Activated CD4-positive, alpha-beta T cell treated with anti-CD3 and anti-CD28 coated beads for 48 hours (primary cell): Measurements from ENCODE around the gene AGR3.
"Not testable (repeated sequence)": the region's sequence is repeated elsewhere in the genome, so short reads cannot be mapped to it uniquely, and the experiment has no call there.

Source experiments
- DNase-seq: peaks from one replicate; pipeline ENCODE4 v3.0.0-alpha.2; 2020

The AGR3 gene

GRCh38 chr7:16889851-16890415 lies 8.2 kb upstream of the AGR3 start:
- no peak for DNase-seq

- DNase-seq: no peak
Observed at GRCh38 chr7:16889305-16889704, 7.5 kb upstream of the AGR3 start.

DNA sequence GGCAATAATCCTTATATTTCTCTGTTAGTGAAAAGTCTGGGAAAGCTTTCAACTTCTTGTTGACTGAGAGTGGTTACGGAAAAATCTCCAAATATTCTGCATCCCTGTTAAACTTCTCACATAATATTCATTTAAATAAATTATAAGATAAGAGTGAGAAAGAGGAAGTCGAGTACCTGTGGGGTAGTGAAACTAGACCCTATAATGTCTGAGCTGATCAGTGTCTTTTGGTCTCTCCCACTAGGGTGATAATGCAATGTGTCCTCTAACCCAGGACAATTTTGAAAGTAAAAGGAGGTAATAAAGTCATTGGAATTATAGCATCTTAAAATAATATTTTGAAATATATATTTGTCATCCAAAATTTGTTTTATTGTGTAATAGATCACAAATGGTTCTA lies 2.1 kb upstream of the AGR3 start:
- DNase-seq: no peak

- DNase-seq: no peak
Observed at GRCh38 chr7:16880554-16880953, 1.2 kb downstream of the AGR3 start.

GRCh38 chr7:16879181-16879580 lies 2.6 kb downstream of the AGR3 start:
- DNase-seq: no peak

- DNase-seq: no peak
Observed at GRCh38 chr7:16875861-16876260, 5.9 kb downstream of the AGR3 start.

GRCh38 chr7:16874066-16874465 lies 7.7 kb downstream of the AGR3 start:
- no peak for DNase-seq

- DNase-seq: no peak
Observed at GRCh38 chr7:16867328-16867727, 14.5 kb downstream of the AGR3 start.

DNA sequence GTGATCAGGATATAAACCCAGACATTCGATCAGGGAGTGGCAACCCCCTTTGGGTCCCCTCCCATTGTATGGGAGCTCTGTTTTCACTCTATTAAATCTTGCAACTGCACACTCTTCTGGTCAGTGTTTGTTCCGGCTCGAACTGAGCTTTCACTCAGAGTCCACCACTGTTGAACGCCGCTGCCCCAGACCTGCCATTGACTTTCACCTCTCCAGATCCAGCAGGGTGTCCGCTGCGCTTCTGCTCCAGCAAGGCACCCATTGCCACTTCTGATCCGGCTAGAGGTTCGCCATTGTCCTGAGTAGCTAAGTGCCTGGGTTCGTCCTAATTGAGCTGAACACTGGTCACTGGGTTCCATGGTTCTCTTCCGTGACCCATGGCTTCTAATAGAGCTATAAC lies 28.6 kb downstream of the AGR3 start:
- not testable (repeated sequence) for DNase-seq

DNA sequence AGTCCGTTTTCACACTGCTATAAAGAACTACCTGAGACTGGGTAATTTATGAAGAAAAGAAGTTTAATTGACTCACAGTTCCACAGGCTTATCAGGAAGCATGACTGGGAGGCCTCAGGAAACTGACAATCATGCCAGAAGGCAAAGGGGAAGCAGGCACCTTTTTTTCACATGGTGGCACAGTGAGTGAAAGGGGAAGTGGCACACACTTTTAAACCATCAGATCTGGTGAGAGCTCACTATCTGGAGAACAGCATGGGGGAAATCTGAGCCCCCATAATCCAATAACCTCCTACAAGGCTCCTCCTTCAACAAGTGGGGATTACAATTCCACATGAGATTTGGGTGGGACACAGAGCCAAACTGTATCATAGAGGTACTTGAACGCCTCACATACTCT lies 30.0 kb downstream of the AGR3 start:
- DNase-seq: no peak

- DNase-seq: no peak
Observed at GRCh38 chr7:16850614-16851466, 30.9 kb downstream of the AGR3 start.

GRCh38 chr7:16849296-16850148 lies 32.3 kb downstream of the AGR3 start:
- no peak for DNase-seq

- no peak for DNase-seq
Observed at GRCh38 chr7:16847381-16847860, 34.4 kb downstream of the AGR3 start.

- DNase-seq: no peak
Observed at GRCh38 chr7:16846601-16847165, 35.1 kb downstream of the AGR3 start.

GRCh38 chr7:16845746-16846145 lies 36.0 kb downstream of the AGR3 start:
- no peak for DNase-seq

- DNase-seq: no peak
Observed at GRCh38 chr7:16841681-16842080, 40.1 kb downstream of the AGR3 start.

DNA sequence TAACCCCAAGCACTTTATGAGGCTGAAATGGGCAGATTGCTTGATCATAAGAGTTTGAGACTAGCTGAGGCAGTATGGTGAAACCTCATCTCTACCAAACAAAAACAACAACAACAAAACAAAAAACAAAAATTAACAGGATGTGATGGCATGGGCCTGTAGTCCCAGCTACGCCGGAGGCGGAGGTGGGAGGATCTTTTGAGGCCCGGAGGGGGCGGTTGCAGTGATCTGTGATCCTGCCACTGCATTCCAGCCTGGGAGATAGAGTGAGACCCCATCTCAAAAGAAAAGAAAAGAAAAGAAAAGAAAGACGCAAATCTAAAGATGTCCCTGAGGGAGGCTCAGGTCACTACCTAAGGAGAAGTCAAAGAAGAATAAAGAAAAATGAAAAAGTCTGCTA lies 41.7 kb downstream of the AGR3 start:
- DNase-seq: no peak

DNA sequence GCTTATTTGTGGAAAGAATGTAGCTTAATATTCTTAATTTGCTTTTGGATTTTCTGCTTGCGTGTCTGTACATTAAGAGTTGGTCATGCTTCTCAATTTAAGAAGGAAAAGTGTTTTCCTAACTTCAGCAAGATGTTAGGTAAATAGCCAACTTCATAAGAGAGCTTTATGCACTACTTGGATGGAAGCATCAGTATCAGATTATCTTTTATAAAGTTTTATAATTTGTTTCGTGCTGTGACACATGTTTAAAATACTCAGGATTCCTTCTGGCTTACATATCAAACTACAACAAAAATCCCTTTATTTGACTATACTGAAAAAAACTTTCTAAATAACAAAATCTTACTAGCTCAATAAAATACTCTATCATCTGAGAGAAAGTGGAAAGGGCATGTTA lies 42.1 kb downstream of the AGR3 start:
- DNase-seq: no peak

DNA sequence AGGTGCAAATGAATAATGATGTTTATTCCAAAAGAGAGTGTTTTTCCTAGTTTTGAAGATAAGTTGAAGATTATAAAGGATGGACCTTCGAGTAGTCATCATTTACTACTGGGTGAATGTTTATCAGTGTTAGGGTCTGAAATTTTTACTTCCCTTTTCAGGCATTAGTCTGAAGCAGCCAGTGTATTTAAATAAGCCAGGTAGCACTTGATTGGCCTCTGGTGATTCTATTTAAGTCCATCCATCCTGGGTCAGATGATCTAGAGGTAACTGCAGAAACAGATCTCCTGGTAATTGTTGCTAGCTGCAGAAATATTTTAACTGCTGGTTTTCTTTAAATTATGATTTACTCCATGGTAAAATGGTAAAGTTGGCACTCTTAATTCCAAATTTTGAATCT lies 42.9 kb downstream of the AGR3 start:
- no peak for DNase-seq

DNA sequence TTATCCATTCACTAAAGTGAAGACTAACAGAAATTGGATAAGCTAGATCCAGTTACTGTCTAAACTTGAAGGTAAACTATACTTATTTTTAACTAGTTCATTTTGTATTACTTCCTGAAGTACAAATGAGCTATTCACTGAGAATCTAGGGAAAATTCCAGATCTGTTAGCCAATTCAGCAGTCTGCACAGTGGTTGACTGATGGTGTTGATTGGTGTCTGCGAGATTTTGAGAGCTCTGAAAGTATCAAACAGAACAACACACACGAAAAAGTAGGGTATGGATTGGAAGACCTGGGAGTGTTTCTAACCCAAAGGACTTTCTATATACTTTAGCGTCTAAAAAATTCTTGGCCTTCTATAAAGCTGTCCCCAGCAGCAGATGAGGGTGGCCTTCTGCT lies 43.4 kb downstream of the AGR3 start:
- no peak for DNase-seq

- DNase-seq: no peak
Observed at GRCh38 chr7:16836481-16836880, 45.3 kb downstream of the AGR3 start.

DNA sequence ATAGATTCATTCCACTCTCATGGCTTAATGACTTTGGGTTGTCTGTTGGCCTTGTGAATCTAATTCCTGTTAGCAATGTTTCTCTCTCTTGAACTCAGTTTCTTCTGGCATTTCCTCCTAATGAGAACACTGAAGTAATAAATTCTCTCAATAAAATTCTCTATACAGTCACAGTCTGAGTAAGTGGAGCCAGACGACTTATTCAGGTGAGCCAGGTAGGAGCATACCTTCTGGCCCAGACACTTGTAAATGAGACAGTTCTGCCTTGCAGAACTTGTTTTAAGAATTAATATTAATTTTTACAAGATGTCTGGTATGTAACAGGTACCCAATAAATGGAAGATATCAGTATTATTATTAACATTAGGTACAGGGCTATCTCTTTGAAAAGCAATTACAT lies 48.4 kb downstream of the AGR3 start:
- DNase-seq: no peak

DNA sequence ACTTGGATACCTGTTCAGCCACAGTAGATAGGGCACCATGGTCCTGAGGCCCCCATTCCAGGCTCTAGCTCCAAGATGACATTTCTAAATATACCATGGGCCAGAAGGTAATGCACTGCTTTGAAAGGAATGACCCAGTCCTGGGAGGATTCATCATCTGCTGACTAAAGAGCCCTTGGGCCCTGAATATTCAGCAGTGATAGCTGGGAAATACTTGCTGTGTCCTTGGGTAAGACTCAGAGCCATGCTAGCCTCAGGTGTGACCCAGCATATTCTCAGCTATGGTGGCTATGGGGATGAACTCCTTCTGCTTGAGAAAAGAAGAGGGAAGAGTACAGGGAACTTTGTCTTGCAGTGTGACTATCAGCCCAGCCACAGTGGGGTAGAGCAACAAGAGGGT lies 55.7 kb downstream of the AGR3 start:
- no peak for DNase-seq
